WTC11 (cell line): ENCODE measurements around the gene PIK3C2G.

Experiments
- ESRRA ChIP-seq: sonication (generic); formaldehyde crosslinking; IDR thresholded peaks from 2 replicates; pipeline ENCODE4 v1.8.1; 2022; ENCODE audit warnings: mild to moderate bottlenecking, missing genetic modification reagents, borderline replicate concordance
- ETV6 ChIP-seq: sonication (generic); formaldehyde crosslinking; IDR thresholded peaks from 2 replicates; pipeline ENCODE4 v1.8.1; 2022; ENCODE audit warnings: mild to moderate bottlenecking, missing genetic modification reagents
- ZNF138 ChIP-seq: sonication (generic); formaldehyde crosslinking; conservative IDR thresholded peaks from 2 replicates; pipeline ENCODE4 v1.8.1; 2022; ENCODE audit warnings: mild to moderate bottlenecking, moderate library complexity, missing genetic modification reagents
- ZNF232 ChIP-seq: sonication (generic); formaldehyde crosslinking; IDR thresholded peaks from 2 replicates; pipeline ENCODE4 v1.8.0; 2022; ENCODE audit warnings: mild to moderate bottlenecking, missing genetic modification reagents
- ZNF317 ChIP-seq: sonication (generic); formaldehyde crosslinking; IDR thresholded peaks from 2 replicates; pipeline ENCODE4 v1.8.1; 2023; ENCODE audit warnings: low read depth, mild to moderate bottlenecking, moderate library complexity, missing genetic modification reagents, borderline replicate concordance
- TF ChIP-seq, protein P1 (sequence below): sonication (generic); formaldehyde crosslinking; IDR thresholded peaks from 2 replicates; pipeline ENCODE4 v1.8.1; 2023; ENCODE audit warnings: mild to moderate bottlenecking, missing genetic modification reagents, moderate library complexity
- TF ChIP-seq, protein P2 (sequence below): fragments of 200-600 bp; IDR thresholded peaks from 2 replicates; pipeline ENCODE4 v1.8.0; 2022; ENCODE audit warnings: antibody characterized with exemption
- TF ChIP-seq, protein P3 (sequence below): sonication (generic); formaldehyde crosslinking; IDR thresholded peaks from 2 replicates; pipeline ENCODE4 v1.8.0; 2022; ENCODE audit warnings: mild to moderate bottlenecking, missing genetic modification reagents
- TF ChIP-seq, protein P4 (sequence below): sonication (generic); formaldehyde crosslinking; IDR thresholded peaks from 2 replicates; pipeline ENCODE4 v1.8.1; 2023; ENCODE audit warnings: mild to moderate bottlenecking, missing genetic modification reagents
- TF ChIP-seq, protein P5 (sequence below): sonication (generic); formaldehyde crosslinking; IDR thresholded peaks from 2 replicates; pipeline ENCODE4 v1.8.1; 2023; ENCODE audit warnings: mild to moderate bottlenecking, missing genetic modification reagents
- TF ChIP-seq, protein P6 (sequence below): sonication (generic); formaldehyde crosslinking; IDR thresholded peaks from 2 replicates; pipeline ENCODE4 v1.8.0; 2023; ENCODE audit warnings: mild to moderate bottlenecking, missing genetic modification reagents
- TF ChIP-seq, protein P7 (sequence below): sonication (generic); formaldehyde crosslinking; IDR thresholded peaks from 2 replicates; pipeline ENCODE4 v1.8.0; 2022; ENCODE audit warnings: mild to moderate bottlenecking, missing genetic modification reagents
- TF ChIP-seq, protein P8 (sequence below): sonication (generic); formaldehyde crosslinking; IDR thresholded peaks from 2 replicates; pipeline ENCODE4 v1.8.0; 2022; ENCODE audit warnings: mild to moderate bottlenecking, missing genetic modification reagents

DNA sequence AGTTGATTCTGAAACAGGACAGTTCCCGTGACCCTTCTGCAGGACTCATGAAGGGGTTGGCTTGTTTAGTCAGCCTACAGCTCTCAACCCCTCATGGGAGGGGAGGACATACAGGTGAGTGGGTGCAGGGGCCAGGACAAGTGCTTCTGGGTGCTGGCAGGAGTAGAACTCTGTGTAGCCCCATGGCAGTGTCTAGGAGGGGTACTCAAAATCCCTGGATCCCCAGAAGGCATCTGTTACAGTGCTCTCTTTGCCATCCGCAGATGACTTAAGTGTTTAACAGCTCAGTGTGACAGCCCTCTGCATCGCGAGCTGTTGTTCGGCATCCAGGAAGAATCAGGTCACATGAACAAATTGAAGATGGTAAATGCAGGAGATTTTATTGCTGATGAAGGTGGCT, 91.0 kb downstream of the PIK3C2G start:
- TF ChIP-seq, protein P1, sequence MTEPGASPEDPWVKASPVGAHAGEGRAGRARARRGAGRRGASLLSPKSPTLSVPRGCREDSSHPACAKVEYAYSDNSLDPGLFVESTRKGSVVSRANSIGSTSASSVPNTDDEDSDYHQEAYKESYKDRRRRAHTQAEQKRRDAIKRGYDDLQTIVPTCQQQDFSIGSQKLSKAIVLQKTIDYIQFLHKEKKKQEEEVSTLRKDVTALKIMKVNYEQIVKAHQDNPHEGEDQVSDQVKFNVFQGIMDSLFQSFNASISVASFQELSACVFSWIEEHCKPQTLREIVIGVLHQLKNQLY (CRISPR knock-in tag): no peak
- TF ChIP-seq, protein P2, sequence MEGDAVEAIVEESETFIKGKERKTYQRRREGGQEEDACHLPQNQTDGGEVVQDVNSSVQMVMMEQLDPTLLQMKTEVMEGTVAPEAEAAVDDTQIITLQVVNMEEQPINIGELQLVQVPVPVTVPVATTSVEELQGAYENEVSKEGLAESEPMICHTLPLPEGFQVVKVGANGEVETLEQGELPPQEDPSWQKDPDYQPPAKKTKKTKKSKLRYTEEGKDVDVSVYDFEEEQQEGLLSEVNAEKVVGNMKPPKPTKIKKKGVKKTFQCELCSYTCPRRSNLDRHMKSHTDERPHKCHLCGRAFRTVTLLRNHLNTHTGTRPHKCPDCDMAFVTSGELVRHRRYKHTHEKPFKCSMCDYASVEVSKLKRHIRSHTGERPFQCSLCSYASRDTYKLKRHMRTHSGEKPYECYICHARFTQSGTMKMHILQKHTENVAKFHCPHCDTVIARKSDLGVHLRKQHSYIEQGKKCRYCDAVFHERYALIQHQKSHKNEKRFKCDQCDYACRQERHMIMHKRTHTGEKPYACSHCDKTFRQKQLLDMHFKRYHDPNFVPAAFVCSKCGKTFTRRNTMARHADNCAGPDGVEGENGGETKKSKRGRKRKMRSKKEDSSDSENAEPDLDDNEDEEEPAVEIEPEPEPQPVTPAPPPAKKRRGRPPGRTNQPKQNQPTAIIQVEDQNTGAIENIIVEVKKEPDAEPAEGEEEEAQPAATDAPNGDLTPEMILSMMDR: no peak
- TF ChIP-seq ZNF138 (CRISPR knock-in tag) (no peak), ZNF232 (CRISPR knock-in tag) (no peak), ZNF317 (no peak), ETV6 (CRISPR knock-in tag) (no peak), ESRRA (CRISPR knock-in tag) (no peak)
- TF ChIP-seq, protein P3, sequence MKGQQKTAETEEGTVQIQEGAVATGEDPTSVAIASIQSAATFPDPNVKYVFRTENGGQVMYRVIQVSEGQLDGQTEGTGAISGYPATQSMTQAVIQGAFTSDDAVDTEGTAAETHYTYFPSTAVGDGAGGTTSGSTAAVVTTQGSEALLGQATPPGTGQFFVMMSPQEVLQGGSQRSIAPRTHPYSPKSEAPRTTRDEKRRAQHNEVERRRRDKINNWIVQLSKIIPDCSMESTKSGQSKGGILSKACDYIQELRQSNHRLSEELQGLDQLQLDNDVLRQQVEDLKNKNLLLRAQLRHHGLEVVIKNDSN (CRISPR knock-in tag): no peak
- TF ChIP-seq, protein P4, sequence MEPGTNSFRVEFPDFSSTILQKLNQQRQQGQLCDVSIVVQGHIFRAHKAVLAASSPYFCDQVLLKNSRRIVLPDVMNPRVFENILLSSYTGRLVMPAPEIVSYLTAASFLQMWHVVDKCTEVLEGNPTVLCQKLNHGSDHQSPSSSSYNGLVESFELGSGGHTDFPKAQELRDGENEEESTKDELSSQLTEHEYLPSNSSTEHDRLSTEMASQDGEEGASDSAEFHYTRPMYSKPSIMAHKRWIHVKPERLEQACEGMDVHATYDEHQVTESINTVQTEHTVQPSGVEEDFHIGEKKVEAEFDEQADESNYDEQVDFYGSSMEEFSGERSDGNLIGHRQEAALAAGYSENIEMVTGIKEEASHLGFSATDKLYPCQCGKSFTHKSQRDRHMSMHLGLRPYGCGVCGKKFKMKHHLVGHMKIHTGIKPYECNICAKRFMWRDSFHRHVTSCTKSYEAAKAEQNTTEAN (CRISPR knock-in tag): no peak
- TF ChIP-seq, protein P5, sequence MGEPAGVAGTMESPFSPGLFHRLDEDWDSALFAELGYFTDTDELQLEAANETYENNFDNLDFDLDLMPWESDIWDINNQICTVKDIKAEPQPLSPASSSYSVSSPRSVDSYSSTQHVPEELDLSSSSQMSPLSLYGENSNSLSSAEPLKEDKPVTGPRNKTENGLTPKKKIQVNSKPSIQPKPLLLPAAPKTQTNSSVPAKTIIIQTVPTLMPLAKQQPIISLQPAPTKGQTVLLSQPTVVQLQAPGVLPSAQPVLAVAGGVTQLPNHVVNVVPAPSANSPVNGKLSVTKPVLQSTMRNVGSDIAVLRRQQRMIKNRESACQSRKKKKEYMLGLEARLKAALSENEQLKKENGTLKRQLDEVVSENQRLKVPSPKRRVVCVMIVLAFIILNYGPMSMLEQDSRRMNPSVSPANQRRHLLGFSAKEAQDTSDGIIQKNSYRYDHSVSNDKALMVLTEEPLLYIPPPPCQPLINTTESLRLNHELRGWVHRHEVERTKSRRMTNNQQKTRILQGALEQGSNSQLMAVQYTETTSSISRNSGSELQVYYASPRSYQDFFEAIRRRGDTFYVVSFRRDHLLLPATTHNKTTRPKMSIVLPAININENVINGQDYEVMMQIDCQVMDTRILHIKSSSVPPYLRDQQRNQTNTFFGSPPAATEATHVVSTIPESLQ (CRISPR knock-in tag): no peak
- TF ChIP-seq, protein P6, sequence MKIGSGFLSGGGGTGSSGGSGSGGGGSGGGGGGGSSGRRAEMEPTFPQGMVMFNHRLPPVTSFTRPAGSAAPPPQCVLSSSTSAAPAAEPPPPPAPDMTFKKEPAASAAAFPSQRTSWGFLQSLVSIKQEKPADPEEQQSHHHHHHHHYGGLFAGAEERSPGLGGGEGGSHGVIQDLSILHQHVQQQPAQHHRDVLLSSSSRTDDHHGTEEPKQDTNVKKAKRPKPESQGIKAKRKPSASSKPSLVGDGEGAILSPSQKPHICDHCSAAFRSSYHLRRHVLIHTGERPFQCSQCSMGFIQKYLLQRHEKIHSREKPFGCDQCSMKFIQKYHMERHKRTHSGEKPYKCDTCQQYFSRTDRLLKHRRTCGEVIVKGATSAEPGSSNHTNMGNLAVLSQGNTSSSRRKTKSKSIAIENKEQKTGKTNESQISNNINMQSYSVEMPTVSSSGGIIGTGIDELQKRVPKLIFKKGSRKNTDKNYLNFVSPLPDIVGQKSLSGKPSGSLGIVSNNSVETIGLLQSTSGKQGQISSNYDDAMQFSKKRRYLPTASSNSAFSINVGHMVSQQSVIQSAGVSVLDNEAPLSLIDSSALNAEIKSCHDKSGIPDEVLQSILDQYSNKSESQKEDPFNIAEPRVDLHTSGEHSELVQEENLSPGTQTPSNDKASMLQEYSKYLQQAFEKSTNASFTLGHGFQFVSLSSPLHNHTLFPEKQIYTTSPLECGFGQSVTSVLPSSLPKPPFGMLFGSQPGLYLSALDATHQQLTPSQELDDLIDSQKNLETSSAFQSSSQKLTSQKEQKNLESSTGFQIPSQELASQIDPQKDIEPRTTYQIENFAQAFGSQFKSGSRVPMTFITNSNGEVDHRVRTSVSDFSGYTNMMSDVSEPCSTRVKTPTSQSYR (CRISPR knock-in tag): no peak
- TF ChIP-seq, protein P7, sequence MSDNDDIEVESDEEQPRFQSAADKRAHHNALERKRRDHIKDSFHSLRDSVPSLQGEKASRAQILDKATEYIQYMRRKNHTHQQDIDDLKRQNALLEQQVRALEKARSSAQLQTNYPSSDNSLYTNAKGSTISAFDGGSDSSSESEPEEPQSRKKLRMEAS (CRISPR knock-in tag): no peak
- TF ChIP-seq, protein P8, sequence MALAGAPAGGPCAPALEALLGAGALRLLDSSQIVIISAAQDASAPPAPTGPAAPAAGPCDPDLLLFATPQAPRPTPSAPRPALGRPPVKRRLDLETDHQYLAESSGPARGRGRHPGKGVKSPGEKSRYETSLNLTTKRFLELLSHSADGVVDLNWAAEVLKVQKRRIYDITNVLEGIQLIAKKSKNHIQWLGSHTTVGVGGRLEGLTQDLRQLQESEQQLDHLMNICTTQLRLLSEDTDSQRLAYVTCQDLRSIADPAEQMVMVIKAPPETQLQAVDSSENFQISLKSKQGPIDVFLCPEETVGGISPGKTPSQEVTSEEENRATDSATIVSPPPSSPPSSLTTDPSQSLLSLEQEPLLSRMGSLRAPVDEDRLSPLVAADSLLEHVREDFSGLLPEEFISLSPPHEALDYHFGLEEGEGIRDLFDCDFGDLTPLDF (CRISPR knock-in tag): no peak
